Measurements from ENCODE around the gene ARHGAP1.

The ARHGAP1 gene

DNA sequence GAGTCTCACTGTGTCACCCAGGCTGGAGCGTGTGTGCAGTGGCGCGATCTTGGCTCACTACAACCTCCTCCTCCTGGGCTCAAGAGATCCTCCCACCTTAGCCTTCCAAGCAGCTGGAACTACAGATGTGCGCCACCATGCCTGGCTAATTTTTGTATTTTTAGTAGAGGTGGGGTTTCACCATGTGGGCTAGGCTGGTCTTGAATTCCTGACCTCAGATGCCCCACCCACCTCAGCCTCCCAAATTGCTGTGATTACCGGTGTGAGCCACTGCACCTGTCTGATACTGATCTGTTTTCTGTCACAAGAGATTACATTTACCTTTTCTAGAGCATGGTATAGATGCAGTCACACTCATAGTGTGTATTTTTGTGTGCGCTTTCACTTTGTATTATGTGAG is 71.5 kb downstream of the ARHGAP1 start:
- DNase-seq (ENCODE audit: extremely low read depth, low read depth) = no peak
- TF ChIP-seq, protein P1, sequence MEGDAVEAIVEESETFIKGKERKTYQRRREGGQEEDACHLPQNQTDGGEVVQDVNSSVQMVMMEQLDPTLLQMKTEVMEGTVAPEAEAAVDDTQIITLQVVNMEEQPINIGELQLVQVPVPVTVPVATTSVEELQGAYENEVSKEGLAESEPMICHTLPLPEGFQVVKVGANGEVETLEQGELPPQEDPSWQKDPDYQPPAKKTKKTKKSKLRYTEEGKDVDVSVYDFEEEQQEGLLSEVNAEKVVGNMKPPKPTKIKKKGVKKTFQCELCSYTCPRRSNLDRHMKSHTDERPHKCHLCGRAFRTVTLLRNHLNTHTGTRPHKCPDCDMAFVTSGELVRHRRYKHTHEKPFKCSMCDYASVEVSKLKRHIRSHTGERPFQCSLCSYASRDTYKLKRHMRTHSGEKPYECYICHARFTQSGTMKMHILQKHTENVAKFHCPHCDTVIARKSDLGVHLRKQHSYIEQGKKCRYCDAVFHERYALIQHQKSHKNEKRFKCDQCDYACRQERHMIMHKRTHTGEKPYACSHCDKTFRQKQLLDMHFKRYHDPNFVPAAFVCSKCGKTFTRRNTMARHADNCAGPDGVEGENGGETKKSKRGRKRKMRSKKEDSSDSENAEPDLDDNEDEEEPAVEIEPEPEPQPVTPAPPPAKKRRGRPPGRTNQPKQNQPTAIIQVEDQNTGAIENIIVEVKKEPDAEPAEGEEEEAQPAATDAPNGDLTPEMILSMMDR (IDR thresholded peaks at IDR 0.05; ENCODE audit: low read depth, low read length) = no peak

All from AG09319 (cell line).